DMS114 treated with DMSO at 0.1 percent for 48 hours (cell line): ENCODE results near the gene C1orf159.
"Not testable (repeated sequence)": the region's sequence is repeated elsewhere in the genome, so short reads cannot be mapped to it uniquely, and the experiment has no call there.

ENCODE experiments used
- DNase-seq: peaks from one replicate; lab custom pipeline; 2025; ENCODE audit not compliant: unreplicated experiment; lab: John Stamatoyannopoulos, UW

C1orf159 gene

GRCh38 chr1:1067860-1068516 lies 47.9 kb downstream of the C1orf159 start:
- no peak for DNase-seq

GRCh38 chr1:1067284-1067859 lies 48.5 kb downstream of the C1orf159 start:
- DNase-seq: no peak

- DNase-seq: no peak
Observed at GRCh38 chr1:1066403-1067283, 49.2 kb downstream of the C1orf159 start.

- DNase-seq: not testable (repeated sequence)
Observed at GRCh38 chr1:1065940-1066304, 50.0 kb downstream of the C1orf159 start.

- DNase-seq: no peak
Observed at GRCh38 chr1:1065265-1065939, 50.5 kb downstream of the C1orf159 start.

- no peak for DNase-seq
Observed at GRCh38 chr1:1063945-1064831, 51.7 kb downstream of the C1orf159 start.

GRCh38 chr1:1063261-1063944 lies 52.5 kb downstream of the C1orf159 start:
- DNase-seq: no peak

- no peak for DNase-seq
Observed at GRCh38 chr1:1062348-1063163, 53.3 kb downstream of the C1orf159 start.

- no peak for DNase-seq
Observed at GRCh38 chr1:1061682-1062345, 54.1 kb downstream of the C1orf159 start.

GRCh38 chr1:1060281-1061000 lies 55.4 kb downstream of the C1orf159 start:
- no peak for DNase-seq

GRCh38 chr1:1059494-1060280 lies 56.2 kb downstream of the C1orf159 start:
- DNase-seq: peak; percentile 37

GRCh38 chr1:1058921-1059493 lies 56.9 kb downstream of the C1orf159 start:
- DNase-seq: no peak

GRCh38 chr1:1058088-1058905 lies 57.6 kb downstream of the C1orf159 start:
- DNase-seq: no peak

GRCh38 chr1:1057769-1058087 lies 58.2 kb downstream of the C1orf159 start:
- DNase-seq: not testable (repeated sequence)

GRCh38 chr1:1055841-1056736 lies 59.8 kb downstream of the C1orf159 start:
- no peak for DNase-seq
